ENCODE results near the gene NRG4. TPM values are rescaled to one million over a fixed set of nuclear protein-coding genes. Genes with fewer than 3 reads are reported as not detected.

The NRG4 gene
- total and polyA plus RNA-seq, 12 donors, result 0.19 TPM; not detected in 11

GRCh38 chr15:75895731-75896130 is 116.5 kb downstream of the NRG4 start:
- no peak for DNase-seq
- no peak for TF ChIP-seq CTCF (IDR thresholded peaks at IDR 0.05)

GRCh38 chr15:75891895-75892294 is 120.3 kb downstream of the NRG4 start:
- peak overlapping the region in 1 of 10 donors; percentile 64 for H3K27ac ChIP-seq
- peak in 1 of 8 donors; percentile 45 for ATAC-seq
- DNase-seq, result no peak
- no peak overlapping the region for H3K4me3 ChIP-seq
- TF ChIP-seq CTCF (IDR thresholded peaks at IDR 0.05), result no peak
- peaks cover 0 to 16% (median 0%) of the 10 kb centered on the region in 9 donors for H3K4me1 ChIP-seq
- H3K36me3 ChIP-seq, result peaks cover 0 to 80% (median 0%) of the 10 kb centered on the region in 9 donors
- H3K27me3 ChIP-seq, result no peaks in the 10 kb centered on the region
- H3K9me3 ChIP-seq, result no peaks in the 10 kb centered on the region
- intact Hi-C loops (cut with DNase I), result no loop called here

More at GRCh38 chr15:75895731-75896130, 116.5 kb downstream of the NRG4 start:
- peaks cover 0 to 77% (median 3%) of the 10 kb centered on the region in 9 donors for H3K36me3 ChIP-seq
- H3K9me3 ChIP-seq, result no peaks in the 10 kb centered on the region
- H3K4me1 ChIP-seq, result peaks cover 0 to 16% (median 0%) of the 10 kb centered on the region in 9 donors
- H3K27ac ChIP-seq, result no peak overlapping the region
- no peak for ATAC-seq
- intact Hi-C loops (cut with DNase I), result no loop called here
- no peaks in the 10 kb centered on the region for H3K27me3 ChIP-seq
- H3K4me3 ChIP-seq, result no peak overlapping the region
- 88 to 94% methylated on average over 2 of the region's 2 CpGs for WGBS, 2 donors

Other genes with a start within 250 kb of the NRG4 start
- 10 to 100 TPM; 16.0 to 36.5 (median 25.3) TPM for gene UBE2Q2, start 169.0 kb downstream of the NRG4 start, total RNA-seq
- 10 to 100 TPM; 12.5 to 24.3 TPM for gene UBE2Q2, start 169.0 kb downstream of the NRG4 start, polyA plus RNA-seq
- 10 to 100 TPM; 15.6 to 23.4 (median 18.6) TPM for gene FBXO22, start 108.5 kb downstream of the NRG4 start, total RNA-seq
- gene FBXO22, start 108.5 kb downstream of the NRG4 start, polyA plus RNA-seq, result 10 to 100 TPM in 1 of 2 donors, 1 to 10 TPM in 1; 3.8 to 15.0 TPM
- under 1 TPM in 8 of 10 donors, not detected in 2; 0.09 to 0.30 (median 0.15) TPM for gene TMEM266, start 47.6 kb upstream of the NRG4 start, total RNA-seq
- under 1 TPM in 1 of 2 donors, not detected in 1; 0.01 TPM for gene TMEM266, start 47.6 kb upstream of the NRG4 start, polyA plus RNA-seq